ENCODE results near the gene R3HDM2.

DNA sequence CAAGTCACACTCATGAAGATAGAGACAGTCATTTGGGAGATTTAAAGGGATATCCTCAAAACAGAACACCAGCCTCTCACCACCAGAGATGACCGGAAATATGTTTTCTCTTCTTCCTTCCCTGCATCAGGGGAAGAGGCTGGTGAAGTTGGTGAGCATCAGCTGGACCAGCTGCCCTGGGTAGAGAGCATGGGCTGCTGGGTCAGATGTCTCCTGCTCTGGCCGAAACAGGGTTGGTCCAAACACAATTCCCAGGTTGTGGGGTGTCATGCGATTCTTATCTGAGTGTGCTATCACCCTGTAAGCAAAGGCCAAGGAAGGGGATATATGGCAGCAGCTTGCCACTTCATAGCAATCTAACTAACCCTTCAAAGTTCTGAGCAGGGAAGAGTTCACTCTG is 41.5 kb upstream of the R3HDM2 start:
- TF ChIP-seq, protein P1, sequence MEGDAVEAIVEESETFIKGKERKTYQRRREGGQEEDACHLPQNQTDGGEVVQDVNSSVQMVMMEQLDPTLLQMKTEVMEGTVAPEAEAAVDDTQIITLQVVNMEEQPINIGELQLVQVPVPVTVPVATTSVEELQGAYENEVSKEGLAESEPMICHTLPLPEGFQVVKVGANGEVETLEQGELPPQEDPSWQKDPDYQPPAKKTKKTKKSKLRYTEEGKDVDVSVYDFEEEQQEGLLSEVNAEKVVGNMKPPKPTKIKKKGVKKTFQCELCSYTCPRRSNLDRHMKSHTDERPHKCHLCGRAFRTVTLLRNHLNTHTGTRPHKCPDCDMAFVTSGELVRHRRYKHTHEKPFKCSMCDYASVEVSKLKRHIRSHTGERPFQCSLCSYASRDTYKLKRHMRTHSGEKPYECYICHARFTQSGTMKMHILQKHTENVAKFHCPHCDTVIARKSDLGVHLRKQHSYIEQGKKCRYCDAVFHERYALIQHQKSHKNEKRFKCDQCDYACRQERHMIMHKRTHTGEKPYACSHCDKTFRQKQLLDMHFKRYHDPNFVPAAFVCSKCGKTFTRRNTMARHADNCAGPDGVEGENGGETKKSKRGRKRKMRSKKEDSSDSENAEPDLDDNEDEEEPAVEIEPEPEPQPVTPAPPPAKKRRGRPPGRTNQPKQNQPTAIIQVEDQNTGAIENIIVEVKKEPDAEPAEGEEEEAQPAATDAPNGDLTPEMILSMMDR (IDR thresholded peaks at IDR 0.05): no peak
- no peak for TF ChIP-seq POLR2A (IDR thresholded peaks at IDR 0.05)
